ENCODE results near the gene BEX4. TPM values are rescaled to one million over a fixed set of nuclear protein-coding genes. Genes with fewer than 3 reads are reported as not detected.

Gene BEX4
- total RNA-seq, 1 donor = 6.0 TPM

DNA sequence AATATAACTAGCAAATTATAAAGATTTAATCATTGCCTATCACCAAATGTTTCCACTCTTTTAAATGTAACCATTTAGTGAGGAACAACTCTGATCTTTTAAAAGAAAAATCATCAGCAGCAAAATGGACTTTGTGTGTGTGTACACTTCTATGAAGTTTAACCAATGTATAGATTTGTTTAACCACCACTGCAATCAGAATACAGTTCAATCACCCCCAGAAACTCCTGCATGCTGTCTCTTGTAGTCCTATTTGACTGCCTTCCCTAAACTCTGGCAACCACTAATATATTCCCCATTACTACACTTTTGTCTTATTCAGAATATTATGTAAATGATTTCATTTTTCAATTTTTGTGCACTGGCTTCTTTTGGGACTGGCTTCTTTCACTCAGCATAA is 41.7 kb downstream of the BEX4 start:
- no peak overlapping the region for H3K4me3 ChIP-seq (ENCODE audit: low read depth, low read length)
- TF ChIP-seq, protein P1, sequence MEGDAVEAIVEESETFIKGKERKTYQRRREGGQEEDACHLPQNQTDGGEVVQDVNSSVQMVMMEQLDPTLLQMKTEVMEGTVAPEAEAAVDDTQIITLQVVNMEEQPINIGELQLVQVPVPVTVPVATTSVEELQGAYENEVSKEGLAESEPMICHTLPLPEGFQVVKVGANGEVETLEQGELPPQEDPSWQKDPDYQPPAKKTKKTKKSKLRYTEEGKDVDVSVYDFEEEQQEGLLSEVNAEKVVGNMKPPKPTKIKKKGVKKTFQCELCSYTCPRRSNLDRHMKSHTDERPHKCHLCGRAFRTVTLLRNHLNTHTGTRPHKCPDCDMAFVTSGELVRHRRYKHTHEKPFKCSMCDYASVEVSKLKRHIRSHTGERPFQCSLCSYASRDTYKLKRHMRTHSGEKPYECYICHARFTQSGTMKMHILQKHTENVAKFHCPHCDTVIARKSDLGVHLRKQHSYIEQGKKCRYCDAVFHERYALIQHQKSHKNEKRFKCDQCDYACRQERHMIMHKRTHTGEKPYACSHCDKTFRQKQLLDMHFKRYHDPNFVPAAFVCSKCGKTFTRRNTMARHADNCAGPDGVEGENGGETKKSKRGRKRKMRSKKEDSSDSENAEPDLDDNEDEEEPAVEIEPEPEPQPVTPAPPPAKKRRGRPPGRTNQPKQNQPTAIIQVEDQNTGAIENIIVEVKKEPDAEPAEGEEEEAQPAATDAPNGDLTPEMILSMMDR (IDR thresholded peaks at IDR 0.05; ENCODE audit: insufficient read depth, low read depth, low read length) = no peak
- DNase-seq (ENCODE audit: low read depth) = no peak

DNA sequence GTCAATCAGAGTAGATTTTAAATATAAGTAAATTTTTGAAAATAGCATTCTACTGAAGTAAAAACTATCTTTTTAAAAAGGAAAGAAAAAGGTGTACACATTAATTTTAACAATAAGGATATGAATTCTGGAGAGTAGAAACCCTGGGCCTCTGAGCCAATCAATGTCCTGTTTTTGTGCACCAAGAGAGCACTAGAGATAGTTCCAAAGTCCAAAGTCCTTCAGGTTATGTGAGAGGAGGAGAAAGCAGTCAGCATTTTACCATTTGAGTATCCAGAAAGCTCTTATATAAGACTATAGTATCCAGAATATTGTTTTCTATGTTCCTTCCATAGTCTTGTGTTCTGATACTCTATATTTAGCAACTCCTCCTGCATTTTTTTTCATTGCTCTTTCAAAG is 43.4 kb downstream of the BEX4 start:
- TF ChIP-seq, protein P1 (IDR thresholded peaks at IDR 0.05; ENCODE audit: insufficient read depth, low read depth, low read length) = no peak
- DNase-seq (ENCODE audit: low read depth) = no peak

More for the DNA sequence above, 43.4 kb downstream of the BEX4 start:
- no peak overlapping the region for H3K4me3 ChIP-seq (ENCODE audit: low read depth, low read length)

Other genes starting within 250 kb of the BEX4 start
- gene BEX1, start 150.9 kb upstream of the BEX4 start, total RNA-seq = 1.3 and 2.2 TPM in 2 replicates
- gene NXF3, start 122.0 kb upstream of the BEX4 start, total RNA-seq = not detected in 2 replicates
- gene TCEAL8, start 40.0 kb downstream of the BEX4 start, total RNA-seq = 108 and 125 TPM in 2 replicates
- gene TCEAL5, start 61.6 kb downstream of the BEX4 start, total RNA-seq = not detected in 2 replicates
- under 0.01 and 2.3 TPM in 2 replicates for gene BEX2, start 95.9 kb downstream of the BEX4 start, total RNA-seq
- 37.0 and 44.5 TPM in 2 replicates for gene TCEAL7, start 115.1 kb downstream of the BEX4 start, total RNA-seq
- gene TCEAL9, start 141.4 kb downstream of the BEX4 start, total RNA-seq = 100 and 114 TPM in 2 replicates
- gene BEX3, start 161.4 kb downstream of the BEX4 start, total RNA-seq = 208 and 255 TPM in 2 replicates